Neural cell (in vitro differentiated cells): ENCODE data around the gene SFMBT2.

Source experiments
- CTCF ChIP-seq: fragments of 450-650 bp; IDR thresholded peaks from 2 replicates; pipeline ENCODE4 v1.5.1; 2014; ENCODE audit warnings: antibody characterized with exemption, mild to moderate bottlenecking, moderate library complexity; ENCODE audit not compliant: poor library complexity, severe bottlenecking
- EZH2 ChIP-seq: fragments of 200-600, 300-800 bp; shearing (Covaris generic), sonication (generic); IDR thresholded peaks from 2 replicates; pipeline ENCODE4 v1.6.1; 2014; ENCODE audit warnings: antibody characterized with exemption, low read length, borderline replicate concordance, mild to moderate bottlenecking; ENCODE audit not compliant: insufficient read depth, poor library complexity, severe bottlenecking
- POLR2AphosphoS5 ChIP-seq: IDR thresholded peaks from 2 replicates; pipeline ENCODE4 v1.6.1; 2012
- RAD21 ChIP-seq: fragments of 450-650 bp; conservative IDR thresholded peaks from 2 replicates; pipeline ENCODE4 v1.6.1; 2014; ENCODE audit warnings: antibody characterized with exemption, mild to moderate bottlenecking, moderate library complexity
- REST ChIP-seq: IDR thresholded peaks from 2 replicates; pipeline ENCODE4 v1.6.1; 2012; ENCODE audit warnings: borderline replicate concordance
- SMC3 ChIP-seq: fragments of 450-650 bp; conservative IDR thresholded peaks from 2 replicates; pipeline ENCODE4 v1.6.1; 2014; ENCODE audit warnings: antibody characterized with exemption, mild to moderate bottlenecking, moderate library complexity; ENCODE audit not compliant: poor library complexity
- TAF1 ChIP-seq: IDR thresholded peaks from 2 replicates; pipeline ENCODE4 v1.6.1; 2012; ENCODE audit warnings: low read depth

- TF ChIP-seq TAF1 = no peak
- no peak for TF ChIP-seq EZH2
- TF ChIP-seq RAD21 = no peak
- TF ChIP-seq POLR2AphosphoS5 = no peak
- TF ChIP-seq CTCF = no peak
- no peak for TF ChIP-seq SMC3
- no peak for TF ChIP-seq REST
These were observed 94.9 kb downstream of the SFMBT2 start for GRCh38 chr10:7315906-7316305.
